OCI-LY3 (cell line): ENCODE data around the gene GIGYF1.

Experiments used
- H2AFZ ChIP-seq: fragments of 200-600, 300-600 bp; shearing (Covaris generic); 2 replicates; pipeline ENCODE4 v1.6.0; 2014; ENCODE audit warnings: antibody characterized with exemption, low read depth, low read length
- H3K27ac ChIP-seq: fragments of 200-600, 300-600 bp; sonication (generic); 2 replicates; pipeline ENCODE4 v1.5.1; 2014; ENCODE audit warnings: mild to moderate bottlenecking, low read length, moderate library complexity, mixed read lengths
- H3K27me3 ChIP-seq: fragments of 200-600, 300-600 bp; sonication (generic); 2 replicates; pipeline ENCODE4 v1.6.1; 2014; ENCODE audit warnings: low read depth, low read length, mixed read lengths
- H3K36me3 ChIP-seq: fragments of 200-600, 300-600 bp; sonication (generic); replicated peaks from 2 replicates; pipeline ENCODE3; 2014; ENCODE audit warnings: low read depth, low read length, mixed read lengths
- H3K4me1 ChIP-seq: fragments of 300-600, 200-600 bp; sonication (generic); 2 replicates; pipeline ENCODE4 v1.6.1; 2014; ENCODE audit warnings: low read length, mixed read lengths
- H3K4me2 ChIP-seq: fragments of 200-600, 300-600 bp; sonication (generic); 2 replicates; pipeline ENCODE4 v1.6.1; 2014; ENCODE audit warnings: low read length, mixed read lengths
- H3K4me3 ChIP-seq: fragments of 300-600, 200-600 bp; sonication (generic); 2 replicates; pipeline ENCODE4 v1.5.1; 2014; ENCODE audit warnings: antibody characterized with exemption, mild to moderate bottlenecking, low read length, moderate library complexity
- H3K79me2 ChIP-seq: fragments of 300-600, 200-600 bp; shearing (Covaris generic); 2 replicates; pipeline ENCODE4 v1.6.1; 2014; ENCODE audit warnings: mild to moderate bottlenecking, low read length, mixed read lengths
- H3K9ac ChIP-seq: fragments of 300-600, 200-600 bp; shearing (Covaris generic); 2 replicates; pipeline ENCODE4 v1.6.0; 2014; ENCODE audit warnings: mild to moderate bottlenecking, low read length, moderate library complexity
- H3K9me3 ChIP-seq: fragments of 200-600, 300-600 bp; shearing (Covaris generic); 2 replicates; pipeline ENCODE4 v1.6.1; 2014; ENCODE audit warnings: low read length, mixed read lengths; ENCODE audit not compliant: insufficient read depth
- H4K20me1 ChIP-seq: fragments of 200-600, 300-600 bp; sonication (generic); 2 replicates; pipeline ENCODE4 v1.6.1; 2016; ENCODE audit warnings: low read length, mixed read lengths; ENCODE audit not compliant: insufficient read depth
- EZH2phosphoT487 ChIP-seq: fragments of 200-600 bp; shearing (Covaris generic); IDR thresholded peaks from 2 replicates; pipeline ENCODE4 v1.6.1; 2018; ENCODE audit warnings: antibody characterized with exemption, mixed run types, low read depth
- TF ChIP-seq, protein P1 (sequence below): fragments of 200-600, 300-600 bp; sonication (generic); IDR thresholded peaks from 2 replicates; pipeline ENCODE4 v1.5.1; 2014; ENCODE audit warnings: antibody characterized with exemption, low read length, low read depth

The GIGYF1 gene

DNA sequence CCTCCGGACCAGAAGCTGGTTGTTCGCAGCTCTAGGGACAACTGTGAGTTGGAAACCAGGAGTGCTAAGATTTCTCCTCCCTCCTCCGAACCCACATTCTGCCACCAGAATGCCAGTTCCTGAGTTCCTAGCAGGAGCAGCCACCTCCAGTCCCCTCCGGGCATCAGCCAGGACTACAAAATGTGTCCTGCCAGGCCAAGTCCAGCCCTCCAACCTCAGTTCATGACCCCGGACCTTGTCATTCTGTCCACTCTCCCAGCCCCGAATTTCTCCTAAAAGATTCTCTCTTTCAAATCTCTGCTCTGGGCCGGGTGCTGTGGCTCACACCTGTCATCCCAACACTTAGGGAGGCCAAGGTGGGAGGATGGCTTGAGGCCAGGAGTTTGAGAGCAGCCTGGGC is 41.7 kb upstream of the GIGYF1 start:
- H3K4me2 ChIP-seq, result no peak overlapping the region
- no peaks in the 10 kb centered on the region for H3K36me3 ChIP-seq
- H2AFZ ChIP-seq, result no peak overlapping the region
- no peaks in the 10 kb centered on the region for H3K79me2 ChIP-seq
- H3K27me3 ChIP-seq, result peaks cover 6% of the 10 kb centered on the region; the same call in 1 of the 2 replicates
- H3K4me1 ChIP-seq, result no peaks in the 10 kb centered on the region
- no peaks in the 10 kb centered on the region for H3K9me3 ChIP-seq
- H3K9ac ChIP-seq, result no peak overlapping the region
- no peak for TF ChIP-seq EZH2phosphoT487
- TF ChIP-seq, protein P1, sequence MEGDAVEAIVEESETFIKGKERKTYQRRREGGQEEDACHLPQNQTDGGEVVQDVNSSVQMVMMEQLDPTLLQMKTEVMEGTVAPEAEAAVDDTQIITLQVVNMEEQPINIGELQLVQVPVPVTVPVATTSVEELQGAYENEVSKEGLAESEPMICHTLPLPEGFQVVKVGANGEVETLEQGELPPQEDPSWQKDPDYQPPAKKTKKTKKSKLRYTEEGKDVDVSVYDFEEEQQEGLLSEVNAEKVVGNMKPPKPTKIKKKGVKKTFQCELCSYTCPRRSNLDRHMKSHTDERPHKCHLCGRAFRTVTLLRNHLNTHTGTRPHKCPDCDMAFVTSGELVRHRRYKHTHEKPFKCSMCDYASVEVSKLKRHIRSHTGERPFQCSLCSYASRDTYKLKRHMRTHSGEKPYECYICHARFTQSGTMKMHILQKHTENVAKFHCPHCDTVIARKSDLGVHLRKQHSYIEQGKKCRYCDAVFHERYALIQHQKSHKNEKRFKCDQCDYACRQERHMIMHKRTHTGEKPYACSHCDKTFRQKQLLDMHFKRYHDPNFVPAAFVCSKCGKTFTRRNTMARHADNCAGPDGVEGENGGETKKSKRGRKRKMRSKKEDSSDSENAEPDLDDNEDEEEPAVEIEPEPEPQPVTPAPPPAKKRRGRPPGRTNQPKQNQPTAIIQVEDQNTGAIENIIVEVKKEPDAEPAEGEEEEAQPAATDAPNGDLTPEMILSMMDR, result no peak
- H3K4me3 ChIP-seq, result no peak overlapping the region
- no peak overlapping the region for H3K27ac ChIP-seq
- no peaks in the 10 kb centered on the region for H4K20me1 ChIP-seq

DNA sequence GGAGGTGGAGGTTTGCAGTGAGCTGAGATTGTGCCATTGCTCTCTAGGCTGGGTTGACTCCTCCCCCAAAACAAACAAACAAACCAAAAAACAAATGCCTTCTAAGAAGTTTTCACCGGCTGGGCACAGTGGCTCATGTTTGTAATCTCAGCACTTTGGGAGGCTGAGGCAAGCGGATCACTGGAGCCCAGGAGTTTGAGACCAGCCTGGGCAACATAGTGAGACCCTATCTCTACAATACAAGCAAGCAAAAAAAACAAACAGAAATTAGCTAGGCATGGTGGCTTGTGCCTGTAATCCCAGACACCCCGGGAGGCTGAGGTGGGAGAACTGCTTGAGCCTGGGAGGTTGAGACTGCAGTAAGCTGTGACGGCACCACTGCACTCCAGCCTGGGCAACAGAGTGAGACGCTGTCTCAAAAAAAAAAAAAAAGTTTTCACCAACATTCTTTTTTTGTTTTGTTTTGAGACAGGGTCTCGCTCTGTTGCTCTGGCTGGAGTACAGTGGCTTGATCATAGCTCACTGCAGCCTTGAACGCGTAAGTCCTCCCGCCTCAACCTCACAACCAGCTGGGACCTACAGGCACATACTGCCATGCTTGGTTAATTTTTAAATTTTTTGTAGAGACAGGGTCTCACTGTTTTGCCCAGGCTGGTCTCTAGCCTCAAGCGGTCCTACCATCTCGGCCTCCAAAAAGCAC is 38.0 kb upstream of the GIGYF1 start:
- Histone ChIP-seq H3K4me3 (no peak overlapping the region), H3K4me1 (no peaks in the 10 kb centered on the region), H3K9me3 (no peaks in the 10 kb centered on the region), H3K36me3 (no peaks in the 10 kb centered on the region), H3K79me2 (no peaks in the 10 kb centered on the region), H3K27ac (no peak overlapping the region), H3K27me3 (peaks cover 11% of the 10 kb centered on the region), H3K9ac (no peak overlapping the region), H3K4me2 (no peak overlapping the region), H2AFZ (no peak overlapping the region), H4K20me1 (no peaks in the 10 kb centered on the region)
- no peak for TF ChIP-seq EZH2phosphoT487
- TF ChIP-seq, protein P1, result no peak

DNA sequence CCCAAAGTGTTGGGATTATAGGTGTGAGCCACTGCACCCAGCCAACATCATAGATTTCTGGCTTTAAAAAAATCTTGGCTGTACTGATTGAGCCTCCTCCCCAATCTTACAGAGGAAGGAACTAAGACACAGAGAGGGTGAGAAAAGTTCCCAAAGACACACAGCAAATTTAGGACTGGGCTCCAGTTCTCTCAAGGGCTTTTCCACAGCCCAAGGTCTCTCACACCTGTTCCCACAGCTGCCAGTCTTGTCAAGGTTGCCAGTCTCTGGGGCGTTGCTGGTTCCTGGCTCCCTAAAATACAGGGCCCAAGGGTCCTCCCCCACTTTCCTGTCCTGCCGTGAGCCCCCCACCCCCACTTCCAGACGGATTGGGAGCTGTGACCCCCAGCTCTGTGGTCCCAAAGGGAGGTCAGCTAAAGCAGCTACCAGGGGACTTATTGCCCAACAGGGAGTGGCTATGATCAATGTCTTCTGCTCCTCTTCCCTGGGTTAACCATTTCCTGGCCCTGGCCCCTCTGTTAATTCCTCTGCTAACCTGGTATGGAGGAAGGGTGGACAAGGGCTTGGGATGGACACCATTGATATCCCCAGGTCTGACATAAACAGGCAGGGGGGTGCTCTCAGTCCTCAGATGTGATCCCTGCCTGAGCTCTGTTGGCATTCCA is 36.2 kb upstream of the GIGYF1 start:
- Histone ChIP-seq H3K79me2 (no peaks in the 10 kb centered on the region), H2AFZ (no peak overlapping the region), H4K20me1 (no peaks in the 10 kb centered on the region), H3K4me3 (no peak overlapping the region), H3K36me3 (no peaks in the 10 kb centered on the region), H3K4me1 (peaks cover 6% of the 10 kb centered on the region; the same call in 1 of the 2 replicates), H3K9me3 (no peaks in the 10 kb centered on the region), H3K27ac (no peak overlapping the region), H3K9ac (no peak overlapping the region), H3K27me3 (peaks cover 15% of the 10 kb centered on the region), H3K4me2 (no peak overlapping the region)
- TF ChIP-seq, protein P1, result no peak
- TF ChIP-seq EZH2phosphoT487, result no peak

DNA sequence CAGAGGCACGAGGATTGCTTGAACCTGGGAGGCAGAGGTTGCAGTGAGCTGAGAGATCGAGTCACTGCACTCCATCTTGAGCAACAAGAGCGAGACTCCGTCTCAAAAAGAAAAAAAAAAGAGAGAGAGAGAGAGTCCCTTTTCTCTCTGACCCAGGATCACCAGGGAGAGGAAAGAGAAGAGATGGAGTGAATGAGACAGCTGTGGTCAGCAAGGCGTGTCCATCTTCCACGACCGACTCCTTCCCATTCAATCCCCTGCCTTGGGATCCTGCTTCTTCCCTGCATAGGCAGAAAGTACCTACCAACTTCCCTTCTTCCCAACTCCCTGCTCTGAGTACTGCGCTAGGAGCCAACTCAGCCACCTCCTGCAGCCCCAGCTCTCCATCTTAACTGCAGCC is 34.1 kb upstream of the GIGYF1 start:
- no peak overlapping the region for H3K9ac ChIP-seq
- TF ChIP-seq, protein P1, result no peak
- no peak for TF ChIP-seq EZH2phosphoT487

More for the DNA sequence above, 34.1 kb upstream of the GIGYF1 start:
- peaks cover 9% of the 10 kb centered on the region for H3K27me3 ChIP-seq
- no peak overlapping the region for H3K27ac ChIP-seq
- H3K36me3 ChIP-seq, result no peaks in the 10 kb centered on the region
- no peak overlapping the region for H2AFZ ChIP-seq
- H3K4me2 ChIP-seq, result no peak overlapping the region
- no peaks in the 10 kb centered on the region for H4K20me1 ChIP-seq
- no peak overlapping the region for H3K4me3 ChIP-seq
- no peaks in the 10 kb centered on the region for H3K79me2 ChIP-seq
- H3K9me3 ChIP-seq, result no peaks in the 10 kb centered on the region
- H3K4me1 ChIP-seq, result peaks cover 6% of the 10 kb centered on the region; the same call in 1 of the 2 replicates
